Testis (tissue), 2 donors: ENCODE measurements around the gene ZNF584.
"Not testable (repeated sequence)": the region's sequence is repeated elsewhere in the genome, so short reads cannot be mapped to it uniquely, and the experiment has no call there.

ENCODE experiments used
- POLR2A ChIP-seq: fragments of 450-650 bp; IDR thresholded peaks from one replicate; pipeline ENCODE4 v1.6.1; 2017; ENCODE audit warnings: antibody characterized with exemption, mild to moderate bottlenecking, moderate library complexity
- TF ChIP-seq, protein P1 (sequence below), 3 experiments: fragments of 450-650 bp in 2 of 3; fragments of 200-600 bp in 1 of 3; sonication (generic) in 1 of 3; IDR thresholded peaks; one replicate each; pipeline ENCODE4 v1.5.1; 2016 to 2019; ENCODE audit warnings: antibody characterized with exemption in 3 of 3, mild to moderate bottlenecking in 2 of 3, moderate library complexity in 1 of 3

DNA sequence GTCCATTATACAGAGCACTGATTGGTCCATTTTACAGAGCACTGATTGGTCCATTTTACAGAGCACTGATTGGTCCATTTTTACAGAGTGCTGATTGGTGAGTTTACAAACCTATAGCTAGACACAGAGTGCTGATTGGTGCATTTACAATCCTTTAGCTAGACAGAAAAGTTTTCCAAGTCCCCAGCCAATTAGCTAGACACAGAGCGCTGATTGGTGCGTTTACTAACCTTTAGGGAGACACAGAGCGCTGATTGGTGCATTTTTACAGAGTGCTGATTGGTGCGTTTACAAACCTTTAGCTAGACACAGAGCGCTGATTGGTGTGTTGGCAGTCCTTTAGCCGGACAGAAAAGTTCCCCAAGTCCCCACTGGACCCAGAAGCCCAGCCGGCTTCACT, 34.5 kb downstream of the ZNF584 start:
- TF ChIP-seq, protein P1, sequence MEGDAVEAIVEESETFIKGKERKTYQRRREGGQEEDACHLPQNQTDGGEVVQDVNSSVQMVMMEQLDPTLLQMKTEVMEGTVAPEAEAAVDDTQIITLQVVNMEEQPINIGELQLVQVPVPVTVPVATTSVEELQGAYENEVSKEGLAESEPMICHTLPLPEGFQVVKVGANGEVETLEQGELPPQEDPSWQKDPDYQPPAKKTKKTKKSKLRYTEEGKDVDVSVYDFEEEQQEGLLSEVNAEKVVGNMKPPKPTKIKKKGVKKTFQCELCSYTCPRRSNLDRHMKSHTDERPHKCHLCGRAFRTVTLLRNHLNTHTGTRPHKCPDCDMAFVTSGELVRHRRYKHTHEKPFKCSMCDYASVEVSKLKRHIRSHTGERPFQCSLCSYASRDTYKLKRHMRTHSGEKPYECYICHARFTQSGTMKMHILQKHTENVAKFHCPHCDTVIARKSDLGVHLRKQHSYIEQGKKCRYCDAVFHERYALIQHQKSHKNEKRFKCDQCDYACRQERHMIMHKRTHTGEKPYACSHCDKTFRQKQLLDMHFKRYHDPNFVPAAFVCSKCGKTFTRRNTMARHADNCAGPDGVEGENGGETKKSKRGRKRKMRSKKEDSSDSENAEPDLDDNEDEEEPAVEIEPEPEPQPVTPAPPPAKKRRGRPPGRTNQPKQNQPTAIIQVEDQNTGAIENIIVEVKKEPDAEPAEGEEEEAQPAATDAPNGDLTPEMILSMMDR (IDR thresholded peaks at IDR 0.05) = not testable (repeated sequence)
- not testable (repeated sequence) for TF ChIP-seq POLR2A
